ENCODE data around the gene LGALSL. TPM values are rescaled to one million over a fixed set of nuclear protein-coding genes. Genes with fewer than 3 reads are reported as not detected.

LGALSL gene
- total and polyA plus RNA-seq, 12 donors = 5.3 to 24.8 (median 11.0) TPM

DNA sequence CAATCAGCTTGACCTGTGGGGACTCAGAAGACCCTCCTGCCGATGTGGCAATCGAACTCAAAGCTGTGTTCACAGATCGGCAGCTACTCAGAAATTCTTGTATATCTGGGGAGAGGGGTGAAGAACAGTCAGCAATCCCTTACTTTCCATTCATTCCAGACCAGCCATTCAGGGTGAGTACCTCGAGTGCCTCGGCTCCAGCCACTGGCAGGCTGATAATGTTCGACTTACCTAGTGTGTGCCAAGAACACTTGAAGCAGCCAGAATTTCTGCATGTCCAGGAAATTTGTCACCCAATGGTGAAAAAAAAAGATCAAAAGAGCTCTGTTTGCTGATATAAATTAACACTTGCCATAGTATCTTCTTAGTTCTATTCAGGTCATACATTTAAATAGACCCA lies 2.3 kb downstream of the LGALSL start:
- peaks cover 0 to 41% (median 27%) of the 10 kb centered on the region in 9 donors for H3K4me1 ChIP-seq
- 48 to 60% methylated on average over 6 of the region's 6 CpGs for WGBS, 2 donors

GRCh38 chr2:64457524-64457923 lies 3.6 kb downstream of the LGALSL start:
- ATAC-seq (no peak), DNase-seq (no peak)
- Histone ChIP-seq H3K4me3 (no peak overlapping the region), H3K4me1 (peaks cover 0 to 38% (median 27%) of the 10 kb centered on the region in 9 donors), H3K9me3 (no peaks in the 10 kb centered on the region), H3K36me3 (peaks cover 0 to 48% (median 11%) of the 10 kb centered on the region in 9 donors), H3K27ac (no peak overlapping the region), H3K27me3 (peaks cover 0 to 10% (median 0%) of the 10 kb centered on the region in 7 donors)
- intact Hi-C loops (cut with DNase I) = loop anchor here in 3 of 10 donors (5.0 to 10.0 kb wide), 2 partner anchors 53 to 55 kb away; no protein-coding TSS in a partner anchor
- TF ChIP-seq CTCF (IDR thresholded peaks at IDR 0.05) = no peak

More for the DNA sequence above, 2.3 kb downstream of the LGALSL start:
- Histone ChIP-seq H3K9me3 (no peaks in the 10 kb centered on the region), H3K4me3 (peak overlapping the region in 1 of 10 donors; percentile 87), H3K27me3 (peaks cover 0 to 10% (median 0%) of the 10 kb centered on the region in 7 donors), H3K36me3 (peaks cover 0 to 48% (median 11%) of the 10 kb centered on the region in 9 donors), H3K27ac (peak overlapping the region in 2 of 10 donors; percentile 31 to 98)
- ATAC-seq (no peak), DNase-seq (no peak)
- intact Hi-C loops (cut with DNase I) = loop anchor here in 3 of 10 donors (5.0 to 10.0 kb wide), 2 partner anchors 51 to 54 kb away; no protein-coding TSS in a partner anchor
- TF ChIP-seq CTCF (IDR thresholded peaks at IDR 0.05) = no peak

GRCh38 chr2:64459575-64459974 lies 5.6 kb downstream of the LGALSL start:
- WGBS, 2 donors = 94 to 97% methylated on average over 3 of the region's 3 CpGs
- Histone ChIP-seq H3K36me3 (peaks cover 0 to 48% (median 11%) of the 10 kb centered on the region in 9 donors), H3K4me1 (peaks cover 0 to 26% (median 18%) of the 10 kb centered on the region in 9 donors), H3K27ac (no peak overlapping the region), H3K27me3 (peaks cover 0 to 4% (median 0%) of the 10 kb centered on the region in 7 donors), H3K4me3 (no peak overlapping the region), H3K9me3 (no peaks in the 10 kb centered on the region)
- TF ChIP-seq CTCF (IDR thresholded peaks at IDR 0.05) = no peak
- intact Hi-C loops (cut with DNase I) = loop anchor here in 3 of 10 donors (5.0 to 10.0 kb wide), 2 partner anchors 55 to 57 kb away; no protein-coding TSS in a partner anchor
- no peak for DNase-seq
- ATAC-seq = no peak

- H3K4me3 ChIP-seq = no peak overlapping the region
- H3K27ac ChIP-seq = no peak overlapping the region
- no peaks in the 10 kb centered on the region for H3K27me3 ChIP-seq
- no peaks in the 10 kb centered on the region for H3K9me3 ChIP-seq
- intact Hi-C loops (cut with DNase I) = no loop called here
- H3K4me1 ChIP-seq = peaks cover 0 to 18% (median 11%) of the 10 kb centered on the region in 9 donors
- ATAC-seq = no peak
- H3K36me3 ChIP-seq = peaks cover 0 to 48% (median 11%) of the 10 kb centered on the region in 9 donors
- no peak for DNase-seq
- no peak for TF ChIP-seq CTCF (IDR thresholded peaks at IDR 0.05)
- WGBS, 2 donors = 74 to 76% methylated on average over 3 of the region's 3 CpGs
Measured at GRCh38 chr2:64460330-64460729, 6.4 kb downstream of the LGALSL start.
